ENCODE data around the gene NDUFS1.
"Not testable (repeated sequence)": the region's sequence is repeated elsewhere in the genome, so short reads cannot be mapped to it uniquely, and the experiment has no call there.

The NDUFS1 gene

GRCh38 chr2:206083602-206084438, 75.4 kb downstream of the NDUFS1 start:
- H2AFZ ChIP-seq (ENCODE audit: low read depth), result peak overlapping the region; percentile 71; the same call in 1 of the 2 replicates
- no peaks in the 10 kb centered on the region for H3K27me3 ChIP-seq (ENCODE audit: insufficient read depth, low read depth)
- H3K4me3 ChIP-seq (IDR thresholded peaks at IDR 0.05; ENCODE audit: insufficient read depth, low read depth, low read length), result peak overlapping the region; percentile 93
- H3K27ac ChIP-seq, result peak overlapping the region; percentile 93; the same call in 1 of the 2 replicates
- no peaks in the 10 kb centered on the region for H3K36me3 ChIP-seq (ENCODE audit: insufficient read depth)
- peaks cover 23% of the 10 kb centered on the region for H3K4me1 ChIP-seq (ENCODE audit: low read depth, poor library complexity, severe bottlenecking)
- H3K79me2 ChIP-seq (ENCODE audit: insufficient read depth, low read depth), result peaks cover 70% of the 10 kb centered on the region
- no peak for TF ChIP-seq CTCF (conservative IDR thresholded peaks at IDR 0.05; ENCODE audit: low read depth, low read length)
- H4K20me1 ChIP-seq (ENCODE audit: insufficient read depth), result peaks cover 5% of the 10 kb centered on the region
- H3K4me2 ChIP-seq, result peak overlapping the region; percentile 99
- H3K9ac ChIP-seq, result peak overlapping the region; percentile 99; the same call in 1 of the 2 replicates

- H3K79me2 ChIP-seq (ENCODE audit: insufficient read depth, low read depth), result peaks cover 76% of the 10 kb centered on the region
- no peaks in the 10 kb centered on the region for H3K27me3 ChIP-seq (ENCODE audit: insufficient read depth, low read depth)
- H3K4me1 ChIP-seq (ENCODE audit: low read depth, poor library complexity, severe bottlenecking), result peaks cover 16% of the 10 kb centered on the region
- H4K20me1 ChIP-seq (ENCODE audit: insufficient read depth), result peaks cover 5% of the 10 kb centered on the region
- no peak for TF ChIP-seq CTCF (conservative IDR thresholded peaks at IDR 0.05; ENCODE audit: low read depth, low read length)
- no peaks in the 10 kb centered on the region for H3K36me3 ChIP-seq (ENCODE audit: insufficient read depth)
- no peak overlapping the region; the same call in 1 of the 2 replicates for H3K4me2 ChIP-seq
- no peak overlapping the region for H2AFZ ChIP-seq (ENCODE audit: low read depth)
- no peak overlapping the region for H3K9ac ChIP-seq
- H3K27ac ChIP-seq, result no peak overlapping the region
- no peak overlapping the region for H3K4me3 ChIP-seq (IDR thresholded peaks at IDR 0.05; ENCODE audit: insufficient read depth, low read depth, low read length)
These were observed 76.9 kb downstream of the NDUFS1 start for GRCh38 chr2:206082298-206082843.

- Histone ChIP-seq H2AFZ (ENCODE audit: low read depth) (no peak overlapping the region), H3K4me2 (no peak overlapping the region), H3K9ac (no peak overlapping the region), H3K27ac (no peak overlapping the region), H3K4me3 (IDR thresholded peaks at IDR 0.05; ENCODE audit: insufficient read depth, low read depth, low read length) (no peak overlapping the region), H4K20me1 (ENCODE audit: insufficient read depth) (peaks cover 5% of the 10 kb centered on the region), H3K79me2 (ENCODE audit: insufficient read depth, low read depth) (peaks cover 79% of the 10 kb centered on the region), H3K27me3 (ENCODE audit: insufficient read depth, low read depth) (no peaks in the 10 kb centered on the region), H3K4me1 (ENCODE audit: low read depth, poor library complexity, severe bottlenecking) (peaks cover 16% of the 10 kb centered on the region), H3K36me3 (ENCODE audit: insufficient read depth) (no peaks in the 10 kb centered on the region)
- no peak for TF ChIP-seq CTCF (conservative IDR thresholded peaks at IDR 0.05; ENCODE audit: low read depth, low read length)
These were observed 78.3 kb downstream of the NDUFS1 start for GRCh38 chr2:206080927-206081326.

- H3K27me3 ChIP-seq (ENCODE audit: insufficient read depth, low read depth), result no peaks in the 10 kb centered on the region
- no peak overlapping the region for H3K27ac ChIP-seq
- no peaks in the 10 kb centered on the region for H3K36me3 ChIP-seq (ENCODE audit: insufficient read depth)
- H3K4me1 ChIP-seq (ENCODE audit: low read depth, poor library complexity, severe bottlenecking), result peaks cover 16% of the 10 kb centered on the region
- H3K4me2 ChIP-seq, result no peak overlapping the region
- no peak overlapping the region for H3K4me3 ChIP-seq (IDR thresholded peaks at IDR 0.05; ENCODE audit: insufficient read depth, low read depth, low read length)
- peaks cover 87% of the 10 kb centered on the region for H3K79me2 ChIP-seq (ENCODE audit: insufficient read depth, low read depth)
- H2AFZ ChIP-seq (ENCODE audit: low read depth), result no peak overlapping the region
- peaks cover 5% of the 10 kb centered on the region for H4K20me1 ChIP-seq (ENCODE audit: insufficient read depth)
- TF ChIP-seq CTCF (conservative IDR thresholded peaks at IDR 0.05; ENCODE audit: low read depth, low read length), result no peak
- no peak overlapping the region for H3K9ac ChIP-seq
These were observed 79.4 kb downstream of the NDUFS1 start for GRCh38 chr2:206079699-206080465.

- H4K20me1 ChIP-seq (ENCODE audit: insufficient read depth); H3K27me3 ChIP-seq (ENCODE audit: insufficient read depth, low read depth); H3K4me2 ChIP-seq; H3K4me1 ChIP-seq (ENCODE audit: low read depth, poor library complexity, severe bottlenecking); H2AFZ ChIP-seq (ENCODE audit: low read depth); H3K4me3 ChIP-seq (IDR thresholded peaks at IDR 0.05; ENCODE audit: insufficient read depth, low read depth, low read length); H3K27ac ChIP-seq; H3K36me3 ChIP-seq (ENCODE audit: insufficient read depth); H3K9ac ChIP-seq: not testable (repeated sequence)
- H3K79me2 ChIP-seq (ENCODE audit: insufficient read depth, low read depth), result peaks cover 86% of the 10 kb centered on the region; the same call in 1 of the 2 replicates
These were observed 81.4 kb downstream of the NDUFS1 start for GRCh38 chr2:206077879-206078278.
